Activated T-cell treated with anti-CD3 and anti-CD28 coated beads for 1 hour (primary cell): Measurements from ENCODE around the gene CAV1.

Source experiments
- DNase-seq: peaks from one replicate; pipeline ENCODE4 v3.0.0-alpha.2; 2020; ENCODE audit warnings: low read depth

The CAV1 gene

GRCh38 chr7:116532102-116532688, 7.4 kb downstream of the CAV1 start:
- DNase-seq = no peak

GRCh38 chr7:116534790-116535189, 10.0 kb downstream of the CAV1 start:
- DNase-seq = no peak

- DNase-seq = no peak
Observed at GRCh38 chr7:116535416-116535815, 10.6 kb downstream of the CAV1 start.

- no peak for DNase-seq
Observed at GRCh38 chr7:116538138-116538537, 13.3 kb downstream of the CAV1 start.

GRCh38 chr7:116539879-116540278, 15.0 kb downstream of the CAV1 start:
- DNase-seq = no peak

- no peak for DNase-seq
Observed at GRCh38 chr7:116540743-116541142, 15.9 kb downstream of the CAV1 start.

- no peak for DNase-seq
Observed at GRCh38 chr7:116541951-116542350, 17.1 kb downstream of the CAV1 start.

GRCh38 chr7:116542618-116543017, 17.8 kb downstream of the CAV1 start:
- DNase-seq = no peak

GRCh38 chr7:116543664-116544063, 18.8 kb downstream of the CAV1 start:
- no peak for DNase-seq

- DNase-seq = no peak
Observed at GRCh38 chr7:116544487-116544886, 19.7 kb downstream of the CAV1 start.

- DNase-seq = no peak
Observed at GRCh38 chr7:116545411-116545993, 20.7 kb downstream of the CAV1 start.

- no peak for DNase-seq
Observed at GRCh38 chr7:116546054-116546453, 21.2 kb downstream of the CAV1 start.

- no peak for DNase-seq
Observed at GRCh38 chr7:116546916-116547315, 22.1 kb downstream of the CAV1 start.

GRCh38 chr7:116547347-116547746, 22.5 kb downstream of the CAV1 start:
- DNase-seq = no peak

GRCh38 chr7:116548506-116548905, 23.7 kb downstream of the CAV1 start:
- no peak for DNase-seq

GRCh38 chr7:116549370-116549769, 24.5 kb downstream of the CAV1 start:
- no peak for DNase-seq

- DNase-seq = no peak
Observed at GRCh38 chr7:116551692-116552091, 26.9 kb downstream of the CAV1 start.

GRCh38 chr7:116552602-116553001, 27.8 kb downstream of the CAV1 start:
- no peak for DNase-seq

GRCh38 chr7:116553168-116553964, 28.5 kb downstream of the CAV1 start:
- DNase-seq = no peak

GRCh38 chr7:116554436-116554835, 29.6 kb downstream of the CAV1 start:
- DNase-seq = no peak

GRCh38 chr7:116554911-116555310, 30.1 kb downstream of the CAV1 start:
- no peak for DNase-seq

- DNase-seq = no peak
Observed at GRCh38 chr7:116557066-116557585, 32.3 kb downstream of the CAV1 start.

- no peak for DNase-seq
Observed at GRCh38 chr7:116557901-116558300, 33.1 kb downstream of the CAV1 start.
